ENCODE measurements around the gene GATAD2B.

GATAD2B gene

DNA sequence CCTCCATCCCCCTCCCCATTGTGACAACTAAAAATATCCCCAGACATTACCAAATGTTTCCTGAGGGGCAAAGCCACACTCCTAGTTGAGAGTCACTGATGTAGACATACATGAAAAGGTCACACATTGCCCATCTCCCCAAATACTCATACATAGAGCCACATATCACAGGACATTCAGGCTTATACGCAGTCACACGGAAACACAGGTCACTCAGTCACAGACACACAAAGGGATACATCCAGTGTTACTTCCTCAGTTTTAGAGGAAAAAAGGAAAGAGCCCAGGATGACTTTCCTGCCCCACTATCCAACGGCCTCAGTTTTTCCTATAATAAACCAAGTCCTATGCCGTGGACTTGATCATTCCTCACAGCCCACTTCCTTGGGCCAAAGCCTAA is 38.6 kb upstream of the GATAD2B start:
- no peak for TF ChIP-seq TAF1 (IDR thresholded peaks at IDR 0.05; ENCODE audit: borderline replicate concordance, low read depth, low read length)
- TF ChIP-seq POLR2AphosphoS5 (IDR thresholded peaks at IDR 0.05; ENCODE audit: low read depth, low read length), result no peak
- TF ChIP-seq POLR2A (IDR thresholded peaks at IDR 0.05; ENCODE audit: low read depth, low read length), result no peak
- no peak for FAIRE-seq
- DNase-seq (ENCODE audit: insufficient read length), result no peak

DNA sequence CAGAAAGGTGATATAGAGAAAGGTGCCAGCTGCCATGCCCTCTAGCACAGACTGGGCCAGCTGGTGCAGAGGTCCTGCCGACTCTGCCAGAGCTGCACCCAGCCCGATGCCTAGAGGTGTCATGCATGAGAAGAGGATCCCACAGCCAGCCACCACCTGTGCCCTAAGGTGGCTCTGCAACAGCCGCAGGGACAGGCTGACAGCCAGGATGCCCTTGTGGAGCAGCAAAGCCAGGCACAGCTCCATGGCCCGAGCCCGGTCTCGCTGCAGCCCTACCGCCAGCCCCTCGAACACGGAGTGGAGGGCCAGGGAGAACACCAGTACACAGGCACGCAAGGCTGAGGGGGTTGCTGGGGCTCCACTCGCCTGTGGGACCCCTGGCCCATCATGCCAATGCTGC is 37.4 kb upstream of the GATAD2B start:
- no peak for DNase-seq (ENCODE audit: insufficient read length)
- FAIRE-seq, result no peak
- TF ChIP-seq POLR2AphosphoS5 (IDR thresholded peaks at IDR 0.05; ENCODE audit: low read depth, low read length) (no peak), TAF1 (IDR thresholded peaks at IDR 0.05; ENCODE audit: borderline replicate concordance, low read depth, low read length) (no peak), POLR2A (IDR thresholded peaks at IDR 0.05; ENCODE audit: low read depth, low read length) (no peak)

- DNase-seq (ENCODE audit: insufficient read length) (no peak), FAIRE-seq (no peak)
- TF ChIP-seq POLR2A (IDR thresholded peaks at IDR 0.05; ENCODE audit: low read depth, low read length), result no peak
These were observed 36.7 kb upstream of the GATAD2B start for GRCh38 chr1:153959454-153959853.

DNA sequence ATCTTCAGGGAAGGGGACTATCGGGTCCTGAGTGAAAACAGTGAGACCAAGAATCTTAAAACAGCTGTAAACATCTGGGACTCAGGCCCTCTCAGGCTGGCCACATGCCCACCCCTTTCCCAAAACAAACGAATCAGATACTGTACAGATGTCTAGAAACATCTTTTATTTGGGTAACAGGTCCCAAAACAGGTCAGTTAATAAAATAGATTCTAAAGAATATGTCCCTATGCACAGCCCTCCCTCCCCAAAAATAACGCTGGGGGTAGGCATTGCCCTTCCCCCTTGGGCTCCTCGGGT is 36.1 kb upstream of the GATAD2B start:
- FAIRE-seq (no peak), DNase-seq (ENCODE audit: insufficient read length) (no peak)
- TF ChIP-seq POLR2AphosphoS5 (IDR thresholded peaks at IDR 0.05; ENCODE audit: low read depth, low read length), result no peak

DNA sequence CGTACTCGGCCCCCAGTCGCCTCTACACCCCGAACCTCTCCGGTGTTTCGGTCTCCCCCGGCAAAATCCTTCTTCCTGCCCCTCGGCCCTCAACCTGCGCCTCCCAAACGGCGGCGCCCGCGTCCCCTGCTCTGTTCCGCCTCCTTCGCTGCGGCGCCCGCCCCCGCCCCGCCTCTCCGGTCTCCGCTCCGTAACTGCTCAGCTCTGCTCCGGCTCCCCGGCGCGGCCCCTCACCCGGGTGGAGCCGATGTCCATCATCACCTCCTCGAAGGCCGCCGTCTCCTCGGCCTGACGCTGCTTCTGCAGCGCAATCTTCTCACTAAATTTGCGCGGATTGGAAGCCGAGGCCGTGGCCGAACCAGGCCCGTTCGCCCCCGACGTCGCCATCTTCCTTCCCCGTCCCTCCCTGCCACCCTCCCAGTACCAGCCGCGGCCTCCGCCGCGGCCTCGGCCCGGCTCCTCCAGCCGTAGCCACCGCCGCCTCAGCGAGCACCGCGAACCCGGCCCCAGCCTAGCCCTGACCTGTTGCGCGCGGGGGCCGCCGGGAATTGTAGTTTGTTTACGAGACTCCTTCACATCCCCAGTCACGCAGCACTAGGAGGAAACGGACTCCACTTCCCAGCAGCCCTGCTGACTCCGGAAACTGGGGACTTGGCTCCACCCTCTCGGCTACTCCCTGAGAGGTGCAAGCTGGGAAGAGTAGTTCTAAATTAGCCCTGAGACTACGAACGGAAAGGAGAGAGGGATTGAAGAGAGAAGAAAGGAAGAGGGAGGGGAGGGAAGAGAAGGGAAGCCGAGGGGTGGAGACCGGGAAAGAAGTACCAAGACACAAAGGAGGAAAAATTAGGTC is 35.6 kb upstream of the GATAD2B start, which contains the start of gene CRTC2:
TSS of gene CRTC2 (minus strand) at position 502 of the 850 bp plus-strand sequence. CDS start at position 387, 115 bp downstream.
- DNase-seq (ENCODE audit: insufficient read length), result peak; percentile 97
- FAIRE-seq, result peak; percentile 94
- TF ChIP-seq TAF1 (IDR thresholded peaks at IDR 0.05; ENCODE audit: borderline replicate concordance, low read depth, low read length) (0 out of 2 replicates have a peak, but pooled peaks have one; percentile 8), POLR2AphosphoS5 (IDR thresholded peaks at IDR 0.05; ENCODE audit: low read depth, low read length) (no peak), POLR2A (IDR thresholded peaks at IDR 0.05; ENCODE audit: low read depth, low read length) (peak; percentile 61; the same call in 1 of the 2 replicates)

DNA sequence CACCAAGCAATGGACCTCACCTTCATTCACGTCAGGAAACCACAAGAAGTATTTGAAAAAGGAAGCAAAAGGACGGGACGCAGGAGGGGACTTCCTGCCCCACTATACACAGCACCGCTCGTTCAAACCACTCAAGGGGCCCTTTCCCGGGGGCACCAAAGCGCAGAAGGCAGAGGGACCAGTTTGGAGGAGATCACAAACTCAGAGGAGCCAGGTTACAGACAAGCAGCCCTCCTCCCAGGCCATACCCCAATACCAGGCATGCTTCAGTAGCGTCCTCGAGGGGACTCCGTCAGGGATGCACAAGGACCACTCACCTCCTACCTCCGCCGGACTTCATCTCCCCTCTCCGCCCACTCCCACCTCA is 35.0 kb upstream of the GATAD2B start:
- TF ChIP-seq POLR2A (IDR thresholded peaks at IDR 0.05; ENCODE audit: low read depth, low read length), result no peak; the same call in 1 of the 2 replicates
- TF ChIP-seq TAF1 (IDR thresholded peaks at IDR 0.05; ENCODE audit: borderline replicate concordance, low read depth, low read length), result peak; percentile 57; the same call in 1 of the 2 replicates
- peak; percentile 73 for TF ChIP-seq POLR2AphosphoS5 (IDR thresholded peaks at IDR 0.05; ENCODE audit: low read depth, low read length)
- DNase-seq (ENCODE audit: insufficient read length) (no peak), FAIRE-seq (peak; percentile 89)

DNA sequence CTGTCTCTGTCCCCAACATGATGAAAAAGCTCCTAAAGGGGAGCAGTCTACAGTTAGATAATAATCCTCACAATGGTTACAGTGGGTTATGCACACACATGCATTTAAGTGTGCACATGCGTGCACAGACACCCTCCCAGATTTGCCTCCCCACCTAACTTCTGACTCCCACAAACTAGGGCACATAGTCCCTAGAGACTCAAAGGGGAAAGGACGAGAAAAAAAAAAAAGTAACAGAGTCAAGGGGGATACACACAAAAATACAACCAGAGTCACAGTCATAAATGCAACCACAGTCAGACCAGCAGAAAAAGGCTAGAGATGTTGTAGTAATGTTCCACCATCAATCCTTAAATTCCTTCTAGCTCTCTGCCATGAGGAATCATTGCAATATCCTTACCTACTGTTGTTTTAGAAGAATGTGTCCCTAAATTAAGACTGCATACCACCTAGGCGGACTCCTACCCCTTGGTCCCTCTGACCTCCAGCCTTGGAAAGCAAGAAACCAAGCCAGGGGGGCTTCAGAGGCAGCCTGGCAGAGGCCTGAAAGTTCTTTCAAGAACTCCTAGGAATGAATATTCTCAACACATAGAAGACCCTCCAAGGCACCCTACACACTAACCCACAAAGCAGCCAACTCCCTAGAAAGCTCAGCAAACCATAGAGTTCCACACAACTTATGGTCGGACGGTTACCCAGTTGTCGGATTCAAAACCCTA is 34.4 kb upstream of the GATAD2B start:
- DNase-seq (ENCODE audit: insufficient read length) (no peak), FAIRE-seq (no peak)
- no peak for TF ChIP-seq TAF1 (IDR thresholded peaks at IDR 0.05; ENCODE audit: borderline replicate concordance, low read depth, low read length)
- no peak for TF ChIP-seq POLR2A (IDR thresholded peaks at IDR 0.05; ENCODE audit: low read depth, low read length)
- no peak for TF ChIP-seq POLR2AphosphoS5 (IDR thresholded peaks at IDR 0.05; ENCODE audit: low read depth, low read length)

GRCh38 chr1:153954826-153955225 is 32.1 kb upstream of the GATAD2B start:
- no peak for TF ChIP-seq POLR2AphosphoS5 (IDR thresholded peaks at IDR 0.05; ENCODE audit: low read depth, low read length)
- TF ChIP-seq TAF1 (IDR thresholded peaks at IDR 0.05; ENCODE audit: borderline replicate concordance, low read depth, low read length), result no peak
- no peak for TF ChIP-seq POLR2A (IDR thresholded peaks at IDR 0.05; ENCODE audit: low read depth, low read length)
- FAIRE-seq (no peak), DNase-seq (ENCODE audit: insufficient read length) (no peak)

DNA sequence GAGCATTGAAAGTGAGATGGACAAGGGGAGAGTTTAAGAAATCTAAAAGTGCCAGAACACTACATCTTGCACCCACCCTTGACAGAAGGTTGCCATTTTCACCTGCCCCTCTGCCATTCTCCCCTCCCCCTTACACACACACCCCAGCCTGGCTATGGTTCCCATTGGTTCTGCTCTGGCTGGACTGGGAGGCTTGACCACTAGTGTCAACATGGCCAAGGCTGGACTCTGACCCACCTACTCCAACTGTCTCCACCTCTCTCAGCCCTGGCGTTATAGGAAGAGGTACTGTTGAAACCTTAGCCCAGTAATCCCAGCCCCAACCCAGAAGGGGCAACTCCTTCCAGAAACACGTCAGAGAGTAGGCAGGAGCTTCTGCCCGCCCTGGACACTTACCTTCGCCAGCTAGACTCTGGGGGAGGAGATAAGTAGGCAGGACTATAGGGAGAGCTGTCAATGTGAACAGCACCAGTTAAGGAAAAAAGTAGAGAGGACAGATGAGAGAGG is 31.1 kb upstream of the GATAD2B start:
- no peak for DNase-seq (ENCODE audit: insufficient read length)
- no peak for TF ChIP-seq POLR2A (IDR thresholded peaks at IDR 0.05; ENCODE audit: low read depth, low read length)
- no peak for TF ChIP-seq TAF1 (IDR thresholded peaks at IDR 0.05; ENCODE audit: borderline replicate concordance, low read depth, low read length)
- FAIRE-seq, result no peak

GRCh38 chr1:153951801-153952200 is 29.0 kb upstream of the GATAD2B start:
- TF ChIP-seq POLR2A (IDR thresholded peaks at IDR 0.05; ENCODE audit: low read depth, low read length) (no peak), TAF1 (IDR thresholded peaks at IDR 0.05; ENCODE audit: borderline replicate concordance, low read depth, low read length) (no peak), POLR2AphosphoS5 (IDR thresholded peaks at IDR 0.05; ENCODE audit: low read depth, low read length) (no peak)
- DNase-seq (ENCODE audit: insufficient read length) (no peak), FAIRE-seq (no peak)

DNA sequence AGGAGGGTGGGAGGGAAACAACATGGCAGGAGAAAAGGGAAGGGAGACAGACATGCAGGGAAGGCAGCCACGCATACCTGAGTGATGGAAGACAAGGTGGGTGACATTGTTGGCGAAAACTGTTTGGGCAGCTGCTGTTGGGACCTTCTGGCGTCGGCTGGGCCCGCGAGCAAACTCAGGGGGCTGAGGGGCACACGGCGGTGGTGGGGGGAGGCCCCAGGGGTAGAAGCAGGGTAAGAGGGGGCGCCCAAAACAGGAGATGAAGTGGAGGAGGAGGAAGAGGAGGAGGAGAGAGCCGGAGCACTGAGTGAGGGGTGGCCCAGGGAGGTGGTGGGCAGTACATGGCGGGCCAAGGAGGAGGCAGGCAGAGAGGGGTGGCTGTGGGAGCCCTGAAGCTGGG is 28.4 kb upstream of the GATAD2B start:
- DNase-seq (ENCODE audit: insufficient read length) (no peak), FAIRE-seq (no peak)
- no peak for TF ChIP-seq POLR2AphosphoS5 (IDR thresholded peaks at IDR 0.05; ENCODE audit: low read depth, low read length)

DNA sequence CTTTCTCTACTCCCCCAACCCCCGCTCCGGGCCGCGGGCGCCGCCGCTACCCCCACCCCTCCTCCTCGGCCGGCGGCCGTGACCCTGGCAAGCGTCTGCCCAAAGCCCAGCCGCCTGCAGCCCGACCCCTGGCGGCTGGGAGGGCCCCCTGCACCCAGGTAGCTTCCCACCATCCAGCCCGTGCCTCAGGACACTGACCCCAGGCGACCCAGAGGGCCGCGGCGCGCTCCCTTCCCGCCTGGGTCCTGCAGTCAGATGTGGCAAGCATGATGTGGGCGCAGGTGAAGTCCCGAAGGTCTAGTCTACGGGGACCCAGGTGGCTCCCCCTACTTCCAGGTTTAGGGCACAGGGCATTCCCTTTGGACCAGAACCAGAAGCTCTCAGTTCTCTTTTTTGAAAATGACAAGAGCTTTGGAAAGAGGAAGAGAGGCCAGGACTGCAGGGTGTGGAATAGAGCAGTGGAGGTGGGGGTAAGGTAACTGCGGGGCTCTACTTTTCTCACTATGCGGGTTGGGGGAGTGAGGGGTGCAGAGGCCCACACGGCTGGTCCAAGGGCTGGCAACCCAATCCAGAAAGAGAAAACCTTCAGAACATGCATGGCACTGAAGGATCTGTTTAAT is 24.0 kb upstream of the GATAD2B start, which contains the start of gene DENND4B:
TSS of gene DENND4B (minus strand) at position 97 of the 620 bp plus-strand sequence. CDS start 2,344 bp downstream, outside the sequence.
- DNase-seq (ENCODE audit: insufficient read length) (peak; percentile 99), FAIRE-seq (no peak)
- TF ChIP-seq TAF1 (IDR thresholded peaks at IDR 0.05; ENCODE audit: borderline replicate concordance, low read depth, low read length), result no peak
- TF ChIP-seq POLR2A (IDR thresholded peaks at IDR 0.05; ENCODE audit: low read depth, low read length), result peak; percentile 38; the same call in 1 of the 2 replicates
- TF ChIP-seq POLR2AphosphoS5 (IDR thresholded peaks at IDR 0.05; ENCODE audit: low read depth, low read length), result no peak
